Stimulated activated CD4-positive, alpha-beta T cell treated with anti-CD3 and anti-CD28 coated beads, Interleukin-12 subunit alpha, Interleukin-12 subunit beta, amount 100 ng/mL, for 4 hours (primary cell): Measurements from ENCODE around the gene LRRC46.
A peak's percentile ranks its signal among the peaks of the same experiment; 100 is the strongest.

Experiments
- DNase-seq: peaks from one replicate; pipeline ENCODE4 v3.0.0-alpha.2; 2020

Gene LRRC46, protein sequence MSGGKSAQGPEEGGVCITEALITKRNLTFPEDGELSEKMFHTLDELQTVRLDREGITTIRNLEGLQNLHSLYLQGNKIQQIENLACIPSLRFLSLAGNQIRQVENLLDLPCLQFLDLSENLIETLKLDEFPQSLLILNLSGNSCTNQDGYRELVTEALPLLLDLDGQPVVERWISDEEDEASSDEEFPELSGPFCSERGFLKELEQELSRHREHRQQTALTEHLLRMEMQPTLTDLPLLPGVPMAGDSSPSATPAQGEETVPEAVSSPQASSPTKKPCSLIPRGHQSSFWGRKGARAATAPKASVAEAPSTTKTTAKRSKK

DNA sequence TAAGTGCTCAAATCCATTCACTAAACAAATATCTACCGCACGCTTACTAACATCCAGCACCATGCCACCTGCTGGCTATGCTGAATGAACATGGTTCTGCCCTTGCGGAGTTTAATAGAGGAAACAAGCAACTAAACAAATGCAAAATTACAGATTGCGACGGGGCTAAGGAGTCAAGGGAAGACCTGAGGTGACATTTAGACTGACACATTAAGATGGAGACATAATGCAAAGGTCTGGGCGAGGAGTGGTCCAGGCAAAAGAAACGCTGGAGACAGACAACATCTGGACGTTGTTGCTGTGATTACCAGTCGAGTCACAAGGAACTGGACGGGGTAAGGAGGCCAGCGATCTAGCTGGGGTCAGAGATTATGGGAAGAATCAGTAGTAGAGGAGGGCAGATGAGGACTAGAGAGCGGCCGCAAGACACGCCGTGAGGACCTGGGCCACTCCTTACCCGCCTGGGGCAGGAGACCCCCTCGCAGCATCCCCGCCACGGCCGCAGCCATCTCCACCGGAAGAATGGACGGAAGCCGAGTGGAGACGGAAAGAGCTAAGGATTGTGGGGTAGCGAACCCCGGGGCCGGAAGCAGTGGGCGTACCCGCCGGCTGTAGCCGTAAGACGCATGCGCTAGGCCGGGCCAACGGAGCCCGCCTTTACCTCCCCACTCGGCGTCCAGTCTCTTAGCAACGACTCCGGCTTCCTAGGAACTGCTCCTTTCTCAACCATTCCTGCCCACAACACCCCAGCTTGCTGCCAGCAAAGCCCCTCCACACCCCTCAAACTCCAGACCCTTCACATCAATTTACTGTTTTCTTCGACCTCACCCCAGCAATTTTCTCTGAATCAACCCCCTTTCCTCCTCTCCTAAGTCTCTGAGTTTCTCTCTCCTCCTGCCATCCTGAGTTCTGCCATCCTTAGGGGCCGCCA is at the start of gene LRRC46, which contains the start of gene MRPL10:
Gene LRRC46 (plus strand): TSS at position 668 of the 931 bp plus-strand sequence. CDS start 320 bp downstream, outside the sequence.
Gene MRPL10 (minus strand): TSS at position 539 of the 931 bp plus-strand sequence. CDS start 30 bp downstream, at position 509.
- DNase-seq: peak; percentile 92

DNA sequence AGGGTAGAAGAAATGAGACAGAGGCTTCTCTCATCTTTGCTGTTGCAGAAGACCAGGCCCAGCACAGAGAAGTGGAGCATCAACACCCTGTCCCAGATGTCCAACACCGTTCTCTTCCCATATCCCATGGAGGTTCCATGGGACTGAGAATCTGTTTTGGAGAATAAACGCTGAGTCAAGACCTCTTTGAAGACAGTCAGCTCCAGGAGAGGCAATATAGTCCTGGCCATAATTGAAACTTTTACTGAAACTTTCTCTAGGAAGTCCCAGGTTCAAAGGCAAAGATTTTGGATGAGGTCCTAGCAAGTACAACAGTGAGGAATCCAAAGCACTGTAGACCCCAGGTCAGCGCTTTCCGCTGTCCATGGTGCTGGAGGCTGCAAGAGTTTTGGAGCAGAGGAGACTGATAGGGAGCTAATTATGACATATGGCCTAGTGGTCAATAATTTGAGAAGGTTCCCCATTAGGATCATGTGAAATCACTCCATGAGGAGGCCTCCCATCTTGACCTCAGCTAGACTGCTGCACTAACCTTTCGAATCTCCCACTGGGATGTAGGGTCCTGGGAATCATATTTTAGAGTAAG is 45.8 kb upstream of the LRRC46 start:
- no peak for DNase-seq

DNA sequence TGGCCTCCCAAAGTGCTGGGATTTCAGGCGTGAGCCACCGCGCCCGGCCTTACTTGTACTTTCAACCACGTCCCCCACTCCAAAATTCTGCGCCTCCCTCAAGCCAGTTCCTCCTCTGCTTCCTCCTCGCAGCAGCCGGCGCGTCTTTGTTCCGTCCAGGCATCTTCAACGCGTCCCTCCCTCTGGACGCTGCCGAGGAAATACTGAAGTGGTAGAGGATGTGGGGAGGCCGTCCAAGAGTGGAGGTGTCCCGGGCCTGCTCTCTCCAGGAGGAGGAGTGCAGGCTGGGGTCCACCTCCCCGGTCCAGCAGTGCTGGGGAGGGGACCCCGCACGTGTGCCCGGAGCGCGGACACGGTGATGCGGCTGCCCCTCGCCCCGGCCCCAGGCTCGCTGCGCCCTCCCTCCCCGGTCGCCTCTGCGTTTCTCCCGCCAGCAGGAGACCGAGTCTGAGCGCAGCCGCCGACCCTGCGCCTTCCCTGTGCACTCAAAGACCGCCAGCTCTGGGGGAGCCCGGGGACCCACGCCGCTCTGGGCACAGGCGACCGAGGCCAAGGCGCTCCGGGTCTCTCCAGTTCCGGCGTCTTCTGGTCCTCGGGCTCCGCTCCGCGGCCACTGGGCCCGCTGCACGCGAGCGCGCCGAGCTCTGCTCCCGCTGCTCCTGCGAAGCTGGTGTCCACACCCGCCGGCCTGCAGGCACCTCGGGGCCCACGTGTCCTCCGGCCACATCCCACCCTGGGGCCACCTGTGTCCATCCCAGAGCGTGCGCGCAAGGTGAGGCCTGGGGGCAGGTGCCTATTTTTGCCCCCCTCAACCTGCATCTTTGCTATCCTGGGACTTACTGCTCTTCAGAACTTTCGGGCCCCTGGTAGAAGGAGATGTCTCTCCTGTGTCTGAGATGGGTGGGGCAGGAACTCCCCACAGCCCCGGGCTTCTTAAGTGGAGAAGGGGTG is 41.6 kb upstream of the LRRC46 start:
- peak; percentile 60 for DNase-seq

DNA sequence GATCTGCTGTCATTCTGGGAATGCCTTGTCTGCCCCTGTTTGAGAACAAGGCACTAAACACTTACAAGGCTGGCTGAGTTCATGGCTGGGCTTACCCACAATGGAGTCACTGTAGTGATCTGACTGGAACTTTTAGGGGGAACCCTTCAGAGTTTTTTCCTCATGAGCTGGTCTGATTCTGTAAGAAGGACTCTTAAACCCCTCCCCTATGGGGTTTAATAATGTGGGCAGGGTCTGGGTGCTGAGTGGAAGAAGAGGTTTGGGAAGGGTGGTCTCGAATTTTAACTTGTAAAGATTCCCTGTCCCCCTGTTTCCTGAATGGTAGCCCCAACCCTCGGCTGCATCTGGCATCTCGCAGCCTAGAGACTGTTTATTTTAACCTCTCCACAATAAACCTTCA is 40.4 kb upstream of the LRRC46 start:
- DNase-seq: no peak

DNA sequence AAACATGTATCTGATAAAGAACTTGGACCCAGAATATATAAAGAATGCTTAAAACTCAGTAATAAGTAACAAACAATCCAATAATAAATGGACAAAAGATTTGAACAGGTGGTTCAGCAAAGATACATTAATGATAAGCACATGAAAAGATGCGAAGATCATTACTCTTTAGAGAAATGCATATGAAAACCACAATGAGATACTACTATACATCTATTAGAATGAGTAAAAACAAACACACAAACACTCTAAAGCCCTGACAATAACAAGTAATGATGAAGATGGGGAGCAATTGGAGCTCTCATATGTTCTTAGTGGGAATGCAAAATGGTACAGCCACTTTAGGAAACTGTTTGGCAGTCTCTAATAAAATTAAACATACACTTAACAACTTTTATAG is 39.0 kb upstream of the LRRC46 start:
- DNase-seq: no peak

DNA sequence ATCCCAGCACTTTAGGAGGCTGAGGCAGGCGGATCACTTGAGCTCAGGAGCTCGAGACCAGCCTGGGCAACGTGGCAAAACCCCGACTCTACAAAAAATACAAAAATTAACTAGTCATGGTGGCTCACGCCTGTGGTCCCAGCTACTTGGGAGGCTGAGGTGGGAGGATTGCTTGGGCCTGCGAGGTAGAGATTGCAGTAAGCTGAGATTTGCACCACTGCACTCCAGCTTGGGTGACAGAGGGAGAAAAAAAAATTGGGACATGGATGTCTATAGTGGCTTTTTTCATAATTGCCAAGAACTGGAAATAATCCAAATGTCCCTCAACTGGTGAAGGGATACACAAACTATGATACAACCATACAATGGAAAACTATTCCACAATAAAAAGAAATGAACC is 38.5 kb upstream of the LRRC46 start:
- DNase-seq: no peak

DNA sequence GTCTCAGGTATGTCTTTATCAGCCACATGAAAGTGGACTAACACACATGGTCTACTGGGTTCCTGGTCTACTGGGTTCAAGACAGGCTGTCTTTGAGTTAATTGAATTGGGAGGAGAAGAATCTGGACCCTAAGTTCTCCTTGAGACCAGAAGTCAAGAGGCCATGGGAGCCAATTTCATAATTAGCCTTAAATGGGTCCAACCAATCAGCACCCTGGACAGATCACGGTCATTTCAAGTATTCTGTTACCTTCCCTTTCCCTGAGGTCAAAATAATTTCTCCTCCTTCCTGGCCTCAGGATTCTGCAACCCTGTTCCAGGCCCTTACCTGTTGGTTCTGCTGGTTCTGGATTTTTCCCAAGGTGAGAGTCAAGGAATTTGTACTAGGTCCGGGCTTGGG is 33.7 kb upstream of the LRRC46 start:
- DNase-seq: no peak

DNA sequence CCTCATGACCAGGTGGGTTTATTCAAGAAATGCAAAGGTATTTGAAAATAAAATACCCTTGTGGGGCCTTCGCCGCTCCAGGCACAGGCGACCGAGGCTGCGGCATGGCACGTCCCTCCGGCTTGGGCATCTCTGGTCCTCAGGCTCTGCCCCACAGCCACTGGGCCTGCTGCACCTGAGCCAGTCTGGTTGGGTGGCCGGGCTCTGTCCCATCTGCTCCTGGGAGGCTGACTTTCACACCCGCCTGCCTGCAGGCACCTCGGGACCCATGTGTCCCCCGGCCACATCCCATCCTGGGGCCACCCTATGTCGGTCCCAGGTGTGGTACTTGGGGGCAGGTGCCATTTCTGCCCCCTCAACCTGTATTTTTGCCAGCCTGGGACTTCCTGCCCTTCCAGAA is 30.8 kb upstream of the LRRC46 start:
- DNase-seq: no peak

DNA sequence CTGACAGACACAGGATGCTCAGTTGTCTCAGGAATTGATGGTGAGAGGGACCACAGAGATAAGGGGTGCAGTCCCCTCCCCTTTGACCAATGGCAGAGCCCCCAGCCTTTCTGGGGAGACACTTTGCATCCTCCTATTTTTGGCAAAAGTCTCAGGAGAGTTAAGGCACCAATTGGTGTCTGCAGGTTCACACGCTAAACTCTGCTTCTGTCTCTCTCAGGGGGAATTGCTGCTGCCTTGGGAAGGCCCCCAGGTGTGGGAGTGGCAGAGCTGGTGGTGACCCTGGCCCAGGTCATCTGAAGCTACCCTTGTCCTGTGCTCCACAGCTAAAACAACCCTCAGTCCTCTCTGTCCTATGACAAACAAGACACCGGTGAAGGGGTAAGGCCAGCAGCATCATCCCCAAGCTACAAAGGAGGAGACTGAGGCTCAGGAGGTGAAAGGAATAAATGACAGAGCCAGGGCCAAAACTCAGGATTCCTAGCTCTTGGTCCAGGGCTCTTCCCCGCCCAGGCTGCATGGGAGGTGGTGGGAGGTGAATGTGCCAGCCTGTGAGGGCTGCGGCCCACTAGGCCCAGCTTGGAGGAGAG is 30.2 kb upstream of the LRRC46 start:
- no peak for DNase-seq

DNA sequence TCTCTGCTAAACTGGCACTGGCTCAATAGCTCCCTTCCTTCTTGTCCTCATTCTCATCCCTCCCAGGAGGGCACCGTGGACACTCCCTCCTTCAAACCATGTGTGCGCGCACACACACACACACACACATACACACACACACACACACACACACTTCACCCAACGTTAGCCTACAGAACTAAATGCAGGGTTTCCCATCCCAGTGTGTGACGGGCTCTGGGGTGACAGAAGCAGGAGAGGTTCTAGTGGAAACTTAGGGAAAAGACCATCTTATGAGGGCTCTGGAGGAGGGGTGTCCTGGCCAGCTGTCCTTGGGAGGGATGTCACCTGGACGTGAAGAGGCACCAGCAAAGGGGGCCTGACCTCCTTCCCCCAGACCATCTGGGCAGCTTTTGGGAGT is 29.6 kb upstream of the LRRC46 start:
- no peak for DNase-seq

DNA sequence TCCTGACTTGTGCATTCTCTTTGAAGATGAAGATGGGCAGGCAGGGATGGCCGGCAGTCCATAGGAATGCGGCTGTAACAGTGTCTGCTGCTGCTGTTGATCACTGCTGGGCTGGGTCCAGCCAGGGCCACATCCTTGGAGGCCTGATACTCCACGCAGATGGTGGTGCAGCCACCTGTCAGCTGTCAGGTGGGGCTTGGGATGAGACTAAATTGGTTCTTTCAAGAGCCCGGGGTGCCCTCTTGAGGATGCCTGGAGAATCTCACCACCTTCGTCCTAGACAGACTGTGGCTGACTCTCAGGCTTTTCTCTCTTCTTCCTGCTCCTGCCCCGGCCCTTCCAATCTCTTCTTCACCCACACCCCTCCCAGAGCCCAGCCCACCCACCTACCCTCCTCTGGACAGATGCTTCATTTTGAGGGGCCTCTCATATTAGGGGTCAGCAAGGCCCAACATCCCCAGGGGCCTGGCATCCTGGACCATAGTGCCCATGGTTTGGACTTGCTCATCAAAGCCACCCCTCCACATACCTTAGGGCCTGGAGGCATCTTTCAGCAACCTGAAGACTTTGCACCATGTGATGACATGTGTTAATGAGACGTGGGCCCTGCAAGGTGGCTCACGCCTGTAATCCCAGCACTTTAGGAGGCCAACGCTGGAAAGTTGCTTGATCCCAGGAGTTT is 29.0 kb upstream of the LRRC46 start:
- DNase-seq: peak; percentile 57

DNA sequence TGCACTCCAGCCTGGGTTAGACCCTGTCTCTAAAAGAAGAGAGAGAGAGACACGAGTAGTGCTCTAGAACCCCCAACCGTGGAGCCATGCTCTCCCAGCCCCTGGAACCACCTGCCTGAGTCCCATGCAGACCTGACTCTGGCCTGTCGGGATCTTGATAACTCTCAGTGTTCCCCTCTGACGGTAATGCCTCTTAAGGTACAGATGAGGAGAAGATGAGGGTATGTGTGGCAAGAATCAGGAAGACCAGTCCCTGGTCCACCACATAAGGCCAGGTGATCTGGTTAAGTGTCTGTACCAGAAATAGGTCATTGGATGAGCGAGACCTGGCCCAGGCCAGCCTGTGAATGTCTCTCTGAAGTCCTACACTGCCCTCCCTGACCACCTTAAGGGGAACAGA is 28.3 kb upstream of the LRRC46 start:
- DNase-seq: no peak

DNA sequence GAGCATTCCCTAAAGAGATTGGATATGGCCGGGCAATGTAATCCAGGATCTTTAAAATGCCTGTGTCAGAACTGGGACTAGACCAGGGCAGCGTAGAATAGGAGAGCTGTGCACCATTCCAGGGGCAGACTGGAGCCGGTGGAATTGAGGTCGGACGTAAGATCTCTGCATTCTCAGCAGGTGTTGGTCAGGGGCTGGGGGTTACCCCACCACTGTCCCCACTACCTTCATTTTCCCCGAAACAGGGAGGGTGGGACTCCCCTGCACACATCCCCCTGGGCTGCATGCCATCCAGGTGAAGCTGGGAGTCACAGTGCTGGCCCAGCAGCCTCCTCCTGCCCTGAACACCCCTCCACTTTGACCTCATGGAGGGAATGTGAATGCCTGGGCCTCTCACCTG is 27.7 kb upstream of the LRRC46 start:
- no peak for DNase-seq

DNA sequence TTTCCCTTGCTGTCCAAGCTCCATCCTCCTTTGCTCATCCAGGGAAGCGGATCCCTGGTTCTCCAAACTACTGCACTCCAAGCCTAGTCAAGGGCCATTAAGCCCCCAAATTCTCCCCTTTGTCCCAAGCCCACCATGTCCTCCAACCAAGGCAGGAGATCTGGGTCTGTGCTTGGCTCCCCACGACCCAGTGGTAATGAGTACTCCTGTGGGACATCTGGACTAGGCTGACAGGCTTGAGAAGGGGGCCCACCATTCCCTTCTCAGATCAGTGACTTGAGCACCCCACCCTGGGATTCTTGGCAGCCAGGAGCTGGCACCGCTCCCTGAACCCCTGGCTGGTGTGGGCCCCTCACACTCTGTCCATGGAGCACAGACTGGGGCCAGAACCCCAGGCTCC is 27.0 kb upstream of the LRRC46 start:
- no peak for DNase-seq

DNA sequence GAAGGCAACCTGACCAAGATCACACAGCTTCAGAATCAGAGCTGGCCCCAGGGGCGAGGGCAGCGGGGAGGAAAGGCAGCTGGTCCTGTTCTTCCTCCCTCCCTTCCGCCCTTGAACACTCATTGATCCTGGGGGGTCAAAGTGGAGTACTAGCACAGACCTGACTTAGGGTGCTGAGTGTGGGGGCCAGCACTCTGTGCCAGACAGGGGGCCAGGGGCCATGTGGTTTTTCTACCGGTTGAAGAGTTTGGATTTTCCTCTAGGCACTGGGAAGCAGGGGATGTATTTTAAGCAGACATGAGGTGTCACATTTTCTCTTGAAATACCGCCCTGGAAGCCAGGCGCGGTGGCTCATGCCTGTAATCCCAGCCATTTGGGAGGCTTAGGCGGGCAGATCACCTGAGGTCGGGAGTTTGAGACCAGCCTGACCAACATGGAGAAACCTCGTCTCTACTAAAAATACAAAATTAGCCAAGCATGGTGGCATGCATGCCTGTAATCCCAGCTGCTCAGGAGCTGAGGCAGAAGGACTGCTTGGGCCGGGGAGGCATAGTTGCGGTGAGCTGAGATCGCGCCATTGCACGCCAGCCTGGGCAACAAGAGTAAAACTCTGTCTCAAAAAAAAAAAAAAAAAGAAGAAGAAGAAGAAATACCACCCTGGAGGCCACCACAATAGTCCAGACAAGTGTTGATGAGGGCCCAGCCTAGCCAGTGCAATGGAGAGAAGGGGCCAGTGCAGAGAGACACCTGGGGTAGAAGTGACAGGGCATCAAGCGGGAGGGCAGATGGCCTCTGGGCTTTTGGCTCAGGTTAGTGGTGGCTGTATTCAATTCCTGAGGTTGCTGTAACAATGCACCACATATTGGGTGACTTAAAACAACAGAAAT is 25.2 kb upstream of the LRRC46 start:
- DNase-seq: no peak

DNA sequence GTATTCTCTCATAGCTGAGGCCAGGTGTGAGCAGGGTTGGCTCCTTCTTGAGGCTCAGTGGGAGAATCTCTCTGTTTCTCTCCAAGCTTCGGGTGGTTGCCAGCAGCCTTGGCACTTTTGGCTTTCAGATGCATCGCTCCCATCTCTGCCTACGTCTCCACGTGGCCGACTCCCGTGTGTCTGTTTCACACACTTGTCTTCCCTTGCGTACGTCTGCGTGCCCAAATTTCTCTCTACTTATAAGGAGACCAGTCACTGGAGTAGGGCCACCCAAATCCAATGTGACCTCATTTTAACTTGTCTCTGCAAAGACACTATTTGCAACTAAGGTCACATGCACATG is 24.6 kb upstream of the LRRC46 start:
- DNase-seq: no peak

DNA sequence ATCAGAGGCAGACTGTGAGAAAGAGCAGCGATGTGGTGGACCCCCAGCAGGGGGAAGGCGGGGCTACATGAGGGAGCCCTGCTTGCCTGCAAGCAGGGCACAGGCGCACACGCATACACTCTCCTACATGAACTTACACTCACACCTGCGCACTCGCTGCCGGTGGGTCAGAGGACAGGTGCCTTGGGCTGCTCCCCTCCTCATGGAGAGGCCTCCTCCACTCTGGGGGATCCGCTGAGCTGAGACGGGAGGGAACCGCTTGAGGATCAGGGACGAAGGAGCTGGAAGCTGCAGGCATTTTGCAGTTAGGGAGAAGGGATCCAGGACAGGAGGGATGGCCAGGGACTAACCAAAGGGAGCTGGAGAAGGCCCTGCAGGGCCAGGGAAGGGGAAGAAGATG is 24.0 kb upstream of the LRRC46 start:
- DNase-seq: no peak

DNA sequence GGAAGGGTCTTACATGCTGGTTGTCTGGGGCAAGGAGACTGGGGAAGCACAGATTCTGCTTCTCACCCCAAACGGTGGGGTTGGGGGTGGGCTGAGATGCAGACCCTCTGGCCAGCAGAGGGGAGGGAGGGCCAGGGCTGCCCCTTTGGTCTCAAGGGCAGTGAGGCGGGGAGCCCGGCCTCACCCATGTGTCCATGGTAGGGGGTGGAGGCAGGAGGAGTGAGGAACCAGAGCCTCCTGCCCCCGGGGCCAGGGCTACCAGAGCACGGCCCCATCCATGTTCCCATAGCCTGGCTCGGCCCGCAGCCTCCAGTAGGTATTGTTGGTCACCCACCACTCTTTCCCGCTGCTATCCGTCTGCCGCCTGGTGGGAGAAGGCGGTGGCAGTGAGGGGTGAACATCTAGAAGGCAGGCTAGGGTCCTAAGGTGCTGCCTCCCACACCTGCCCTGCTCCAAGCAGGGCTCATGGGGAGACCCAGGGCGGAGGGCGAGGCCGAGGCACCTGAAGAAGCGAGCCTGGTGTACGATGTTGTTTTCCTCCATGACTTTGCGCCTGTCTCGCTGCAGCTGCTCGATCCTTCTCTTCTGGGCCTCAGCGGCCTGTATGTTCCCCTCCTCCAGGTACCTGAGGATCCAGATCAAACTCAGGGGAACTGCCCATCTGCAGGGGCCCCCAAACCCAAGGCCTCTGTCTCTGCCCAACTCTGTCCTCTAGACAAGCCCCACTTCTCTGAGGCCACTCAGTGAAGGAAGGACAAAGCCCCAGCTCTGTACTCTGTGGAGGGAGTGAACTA is 23.2 kb upstream of the LRRC46 start:
- DNase-seq: no peak

DNA sequence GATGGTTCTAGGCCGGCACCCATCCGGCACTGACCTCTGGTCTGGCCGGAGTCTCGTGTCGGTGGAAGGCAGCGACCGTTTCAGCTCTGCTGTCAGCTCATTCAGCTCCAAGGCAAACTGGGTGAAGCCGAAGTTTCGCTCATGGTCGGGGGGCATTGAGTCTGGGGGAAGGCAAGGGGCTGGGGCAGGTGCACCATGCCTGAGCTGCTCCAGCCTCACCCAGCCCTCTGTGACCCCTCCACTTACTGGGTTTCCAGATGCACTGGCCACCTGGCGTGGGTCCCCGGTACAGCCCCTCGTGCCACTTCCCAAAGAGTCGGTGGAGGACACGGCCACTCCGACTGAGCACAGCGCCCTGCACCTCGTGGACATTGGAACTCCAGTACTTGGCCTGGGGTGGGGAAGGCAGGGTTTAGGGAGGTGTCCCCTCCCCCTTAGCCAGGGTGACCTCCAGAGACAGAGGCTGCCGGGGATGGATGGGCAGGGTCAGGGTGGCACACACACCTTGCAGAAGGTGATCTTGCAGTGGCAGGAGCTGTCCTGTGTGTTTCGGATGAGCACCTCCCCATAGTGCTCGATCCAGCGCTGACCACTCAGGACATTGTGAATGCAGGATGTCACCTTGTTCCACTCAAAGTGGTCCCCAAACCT is 22.5 kb upstream of the LRRC46 start:
- no peak for DNase-seq
